ENCODE measurements around the gene PTPRD. TPM values are rescaled to one million over a fixed set of nuclear protein-coding genes. Genes with fewer than 3 reads are reported as not detected.

PTPRD gene
- total RNA-seq, 1 donor from 2014 or later, result 7.8 TPM

DNA sequence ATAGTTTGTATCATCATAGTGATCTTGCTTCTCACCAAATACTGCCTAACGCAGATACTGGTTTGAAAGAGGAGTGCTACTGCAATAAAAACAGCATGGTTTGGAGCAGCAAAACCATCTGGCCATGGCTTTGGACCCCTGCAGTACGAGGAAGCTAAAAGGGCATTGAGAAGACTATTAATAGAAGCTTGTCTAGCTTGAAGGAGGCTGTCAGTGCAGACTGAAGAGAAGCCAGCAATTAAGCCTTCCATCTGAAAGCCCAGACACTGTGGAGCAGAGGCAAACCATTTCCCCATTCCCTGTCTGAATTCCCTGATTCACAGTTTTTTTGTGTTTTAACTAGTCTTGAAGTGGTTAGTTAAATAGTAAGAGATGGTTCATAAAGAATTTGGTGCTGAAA is 281.6 kb downstream of the PTPRD start:
- intact Hi-C loops (cut with DNase I), result no loop called here
- DNase-seq, result no peak
- no peak for ATAC-seq (ENCODE audit: poor library complexity)

DNA sequence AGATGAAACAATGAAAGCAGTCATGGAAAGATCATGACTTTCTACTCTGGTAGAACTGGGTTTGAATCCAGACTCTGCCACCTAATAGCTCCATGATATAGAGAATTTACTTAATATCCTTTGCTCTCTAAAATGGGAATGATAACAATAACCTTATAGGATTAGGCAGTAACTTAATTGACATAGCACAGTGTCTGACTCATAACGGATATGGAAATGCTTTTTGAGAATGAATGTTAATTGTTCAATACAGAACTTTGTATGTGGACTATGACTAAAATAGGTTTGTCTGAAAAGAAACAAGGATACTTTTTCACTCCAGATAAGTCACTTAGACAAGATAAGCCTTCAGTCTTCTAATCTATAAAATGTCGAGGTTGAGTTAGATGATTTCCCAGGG is 330.7 kb downstream of the PTPRD start:
- ATAC-seq (ENCODE audit: poor library complexity), result no peak
- intact Hi-C loops (cut with DNase I), result no loop called here

DNA sequence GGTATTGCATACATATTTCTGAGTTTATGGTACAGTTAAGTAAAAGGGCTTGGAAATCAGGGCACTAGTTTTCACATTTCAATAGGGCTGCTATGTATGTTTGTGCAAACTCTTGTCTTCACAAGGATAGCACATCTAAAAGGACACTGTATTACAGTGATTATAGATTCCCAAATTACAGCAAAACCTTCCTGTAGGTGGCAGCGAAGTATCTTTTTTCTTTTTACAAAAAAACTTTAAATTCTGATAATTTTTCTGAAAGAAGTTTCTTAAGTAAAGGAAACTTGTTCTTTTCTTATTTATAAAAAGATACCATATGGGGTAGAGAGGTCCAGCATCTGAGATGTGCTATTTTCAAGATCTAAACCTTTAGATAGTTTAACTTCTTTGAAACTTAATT is 337.8 kb downstream of the PTPRD start:
- intact Hi-C loops (cut with DNase I), result no loop called here
- peak; percentile 39 for ATAC-seq (ENCODE audit: poor library complexity)
- DNase-seq, result no peak

More for the DNA sequence above, 330.7 kb downstream of the PTPRD start:
- no peak for DNase-seq

DNA sequence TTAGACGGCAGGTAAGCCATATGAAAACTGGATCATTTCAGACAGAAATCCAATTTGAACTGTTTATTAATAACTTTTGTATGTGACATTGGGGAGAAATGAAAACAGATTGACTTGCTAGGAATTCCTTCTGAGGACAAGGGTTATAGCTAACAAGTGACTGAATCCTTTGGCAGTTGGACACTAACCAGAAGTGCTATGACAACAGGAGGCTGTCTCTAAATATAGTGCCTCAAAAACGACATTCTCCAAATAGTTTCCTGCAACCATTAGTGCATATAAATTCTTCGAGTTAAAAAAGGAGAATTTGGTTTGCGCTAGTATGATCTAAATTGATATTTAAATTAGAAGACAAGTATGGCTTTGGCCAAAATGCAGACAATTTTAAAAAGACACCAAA is 338.6 kb downstream of the PTPRD start:
- intact Hi-C loops (cut with DNase I), result no loop called here
- ATAC-seq (ENCODE audit: poor library complexity) (peak; percentile 88), DNase-seq (no peak)

DNA sequence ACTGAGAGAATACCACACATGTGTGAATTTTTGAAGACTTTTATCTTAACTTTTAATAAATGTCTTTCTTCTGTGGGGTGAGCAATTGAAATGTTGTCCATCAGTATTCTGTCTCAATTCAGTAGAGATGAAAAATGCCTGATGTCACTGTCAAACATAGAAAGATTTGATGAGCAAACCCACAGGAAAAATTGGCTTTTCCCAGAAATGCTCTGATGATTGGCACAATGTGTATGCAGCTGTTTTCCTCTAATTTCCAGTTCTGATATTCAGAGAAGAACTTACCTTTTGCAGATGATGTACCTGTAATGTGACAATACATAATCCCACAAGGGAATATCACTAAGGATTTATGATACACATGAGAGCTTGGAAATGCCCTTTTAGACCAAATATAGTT is 340.0 kb downstream of the PTPRD start:
- ATAC-seq (ENCODE audit: poor library complexity), result no peak
- intact Hi-C loops (cut with DNase I), result no loop called here
- no peak for DNase-seq

DNA sequence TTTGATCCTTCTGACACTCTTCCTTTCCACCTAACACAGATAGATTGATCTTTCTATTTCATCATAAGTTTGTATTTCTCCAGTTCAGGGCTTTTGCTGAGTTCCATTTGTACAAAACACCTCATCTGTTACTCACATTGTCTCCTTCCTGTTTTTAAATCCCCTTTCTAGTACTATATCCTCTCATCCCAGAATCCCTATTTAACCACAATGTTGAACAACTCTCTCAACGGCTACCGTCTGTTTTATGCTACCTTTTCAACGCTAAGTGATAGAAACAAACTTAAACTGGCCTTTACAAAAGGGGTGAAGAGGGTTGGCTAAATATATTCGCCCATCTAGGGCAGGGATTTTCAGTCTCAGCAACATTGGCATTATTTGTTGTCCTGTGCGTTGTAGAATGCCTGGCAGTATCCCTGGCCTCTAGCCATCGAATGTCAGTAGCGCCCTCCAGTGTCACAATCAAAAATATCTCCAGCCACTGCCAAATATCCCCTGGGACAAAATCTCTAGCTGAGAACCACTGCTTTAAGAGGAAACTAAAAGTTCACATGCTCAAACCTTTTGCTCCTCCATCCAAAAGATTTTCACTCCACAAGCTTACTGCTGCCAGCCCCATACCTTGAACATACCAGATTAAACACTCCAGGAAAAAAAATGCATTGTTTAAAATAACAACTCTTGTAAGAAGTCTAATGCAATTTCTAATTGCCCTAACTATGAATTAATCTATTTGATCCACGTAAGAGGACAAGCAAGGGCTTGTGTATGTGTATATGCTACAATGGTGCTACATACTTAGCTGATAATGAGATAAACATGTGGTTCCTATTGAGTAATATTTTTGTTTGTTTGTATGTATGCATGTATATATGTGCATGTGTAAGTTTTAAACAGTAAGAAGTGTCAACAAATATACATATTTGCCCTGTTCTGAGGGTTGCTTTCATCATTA is 344.0 kb downstream of the PTPRD start:
- ATAC-seq (ENCODE audit: poor library complexity) (peak; percentile 93), DNase-seq (no peak)
- intact Hi-C loops (cut with DNase I), result loop anchor here (5.0 kb wide), 1 partner anchor 37 kb away; no protein-coding TSS in a partner anchor

DNA sequence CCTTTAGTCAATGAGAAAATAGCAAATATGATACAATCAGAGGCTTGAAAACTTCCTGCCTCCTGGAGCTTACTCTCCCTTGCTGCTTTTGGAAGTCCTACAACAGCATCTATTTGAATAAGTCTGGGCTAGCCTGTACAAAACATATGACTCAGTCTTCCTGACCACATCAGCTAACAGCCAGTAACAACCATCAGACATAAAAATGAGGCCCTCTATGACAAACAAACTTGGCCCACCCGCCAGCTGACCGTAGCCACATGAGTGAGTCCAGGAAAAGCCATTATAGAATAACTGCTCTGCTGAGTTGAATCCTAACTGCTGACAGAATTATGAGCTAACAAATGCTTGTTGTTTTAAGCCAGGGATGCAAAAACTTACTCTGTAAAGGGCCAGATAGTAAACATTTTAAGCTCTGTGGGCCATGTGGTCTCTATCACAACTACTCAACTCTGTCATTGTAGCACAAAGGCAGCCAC is 347.6 kb downstream of the PTPRD start:
- intact Hi-C loops (cut with DNase I), result loop anchor here (5.0 kb wide), 1 partner anchor 33 kb away; no protein-coding TSS in a partner anchor
- ATAC-seq (ENCODE audit: poor library complexity) (no peak), DNase-seq (no peak)

DNA sequence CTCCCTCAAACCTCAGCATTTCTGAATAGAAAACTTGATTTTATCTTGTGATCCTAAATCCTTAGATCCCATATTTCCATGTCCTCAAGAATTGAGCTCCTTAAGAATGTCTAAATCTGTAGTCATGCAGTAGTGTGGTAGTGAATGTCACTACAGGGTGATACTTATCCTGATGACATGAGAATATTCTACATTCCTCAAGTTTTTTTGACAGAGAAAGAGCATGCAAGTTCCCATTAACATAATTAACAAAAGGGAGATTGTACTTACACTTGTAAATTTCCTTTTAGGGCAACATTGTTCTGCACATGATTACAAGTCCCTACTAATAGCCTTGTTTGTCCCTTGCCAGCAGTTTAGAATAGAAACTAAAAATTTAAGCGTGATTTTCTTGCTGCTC is 352.3 kb downstream of the PTPRD start:
- no peak for ATAC-seq (ENCODE audit: poor library complexity)
- intact Hi-C loops (cut with DNase I), result no loop called here
- DNase-seq, result no peak

DNA sequence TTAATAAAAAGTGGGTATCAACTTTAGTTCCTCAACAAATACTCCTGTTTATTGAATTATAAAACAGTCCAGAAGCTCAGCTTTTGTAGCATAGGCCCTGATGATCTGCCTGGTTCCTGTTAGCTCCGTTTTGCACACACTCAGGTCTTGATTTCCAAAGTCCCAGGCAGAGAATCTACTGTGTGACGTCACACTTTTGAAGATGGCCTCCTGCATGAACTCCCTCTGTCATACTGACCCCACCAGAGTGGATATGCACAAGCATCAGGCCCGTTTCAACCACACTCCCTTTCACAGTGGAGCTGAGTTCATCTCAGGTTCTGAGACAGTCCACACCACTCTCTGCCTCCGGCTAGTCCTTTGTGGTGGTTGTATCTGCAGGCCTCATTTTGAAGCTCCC is 353.1 kb downstream of the PTPRD start:
- intact Hi-C loops (cut with DNase I), result no loop called here
- no peak for ATAC-seq (ENCODE audit: poor library complexity)
- no peak for DNase-seq

DNA sequence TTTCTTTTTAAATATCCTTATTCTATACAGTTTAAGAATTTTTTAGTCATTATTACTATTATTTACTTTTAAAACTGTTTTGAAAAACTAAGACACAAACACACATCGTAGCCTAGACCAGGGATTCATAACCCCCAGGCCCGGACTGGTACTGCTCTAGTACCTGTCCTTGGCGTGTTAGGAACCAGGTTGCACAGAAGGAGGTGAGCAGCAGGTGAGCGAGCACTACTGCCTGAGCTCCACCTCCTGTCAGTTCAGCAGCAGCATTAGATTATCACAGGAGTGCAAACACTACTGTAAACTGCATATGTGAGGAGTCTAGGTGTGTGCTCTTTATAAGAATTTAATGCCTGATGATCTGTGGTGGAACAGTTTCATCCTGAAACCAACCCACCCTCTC is 357.0 kb downstream of the PTPRD start:
- no peak for ATAC-seq (ENCODE audit: poor library complexity)
- DNase-seq, result no peak
- intact Hi-C loops (cut with DNase I), result no loop called here

DNA sequence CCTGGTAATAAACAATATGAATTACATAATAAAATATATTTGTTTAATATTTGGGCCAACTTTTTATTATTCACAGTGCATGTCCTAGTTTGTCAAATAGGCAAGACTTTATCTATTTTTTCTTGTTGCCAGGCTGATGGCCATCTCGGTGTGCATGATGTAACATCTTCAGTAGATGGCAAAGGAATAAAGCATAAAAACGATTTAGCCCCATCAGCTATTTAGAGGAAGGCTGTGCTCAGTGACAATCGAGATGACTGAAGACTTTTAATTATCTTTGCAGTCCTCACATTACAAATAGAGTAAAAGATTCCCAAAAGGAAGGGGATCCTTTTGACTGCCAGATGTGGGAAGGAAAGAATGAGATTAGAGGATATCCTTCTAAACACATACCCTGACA is 358.5 kb downstream of the PTPRD start:
- DNase-seq, result no peak
- no peak for ATAC-seq (ENCODE audit: poor library complexity)
- intact Hi-C loops (cut with DNase I), result no loop called here

DNA sequence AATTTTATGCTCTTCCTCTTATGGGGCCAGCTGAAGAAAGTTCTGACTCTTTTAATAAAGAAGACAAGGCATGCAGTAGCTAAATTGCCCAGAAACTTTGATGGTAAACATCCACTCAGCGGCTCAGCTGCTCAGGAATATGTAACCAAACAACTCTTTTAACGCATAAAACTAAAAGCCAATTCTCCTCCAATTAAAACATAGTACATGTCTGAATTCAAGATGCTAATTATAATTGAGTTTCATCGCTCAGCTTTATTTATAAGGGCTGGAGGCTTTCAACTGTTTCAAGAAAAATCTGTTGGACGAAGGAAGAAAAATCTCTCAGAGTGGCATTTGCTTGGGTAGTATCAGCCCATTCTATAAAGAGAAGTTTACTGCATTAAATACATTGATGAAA is 359.5 kb downstream of the PTPRD start:
- no peak for DNase-seq
- intact Hi-C loops (cut with DNase I), result no loop called here
- no peak for ATAC-seq (ENCODE audit: poor library complexity)

DNA sequence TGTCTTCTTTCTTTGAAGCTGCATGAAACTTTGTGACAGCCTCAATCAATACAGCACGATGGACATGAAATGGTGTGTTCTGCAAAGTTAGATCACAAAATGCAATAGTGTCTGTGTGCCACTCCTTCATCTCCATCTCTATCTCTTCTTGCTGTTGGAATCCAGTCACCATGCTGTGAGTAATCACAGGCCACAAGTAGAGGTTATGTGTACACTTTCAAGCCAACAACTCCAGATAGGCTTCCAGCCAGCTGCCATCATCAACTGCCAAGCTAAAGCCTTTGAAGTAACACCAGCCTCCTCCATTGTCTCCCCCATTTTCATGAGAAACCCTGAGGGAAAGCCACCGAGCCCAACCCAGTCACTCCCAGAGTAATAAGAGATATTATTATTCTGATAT is 360.6 kb downstream of the PTPRD start:
- peak; percentile 93 for ATAC-seq (ENCODE audit: poor library complexity)
- intact Hi-C loops (cut with DNase I), result no loop called here
- DNase-seq, result peak; percentile 66

DNA sequence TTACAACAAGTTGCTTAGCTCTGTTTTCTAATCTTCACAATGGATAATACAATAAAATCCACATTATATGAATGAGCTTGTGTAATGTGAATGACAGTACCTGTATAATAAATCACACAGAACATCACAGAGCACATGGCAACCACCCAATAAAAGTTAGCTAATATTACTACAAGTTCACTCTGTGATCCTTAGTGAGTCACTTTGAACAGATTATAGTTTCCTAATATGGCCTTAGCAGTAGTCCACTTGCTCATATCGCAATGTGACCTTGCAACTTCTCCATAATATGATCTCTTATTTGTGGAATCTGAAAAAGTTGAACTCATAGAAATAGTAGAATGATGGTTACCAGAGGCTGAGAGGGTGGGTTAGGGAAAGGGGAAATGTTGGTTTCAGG is 361.3 kb downstream of the PTPRD start:
- ATAC-seq (ENCODE audit: poor library complexity) (peak; percentile 73), DNase-seq (no peak)
- intact Hi-C loops (cut with DNase I), result no loop called here

DNA sequence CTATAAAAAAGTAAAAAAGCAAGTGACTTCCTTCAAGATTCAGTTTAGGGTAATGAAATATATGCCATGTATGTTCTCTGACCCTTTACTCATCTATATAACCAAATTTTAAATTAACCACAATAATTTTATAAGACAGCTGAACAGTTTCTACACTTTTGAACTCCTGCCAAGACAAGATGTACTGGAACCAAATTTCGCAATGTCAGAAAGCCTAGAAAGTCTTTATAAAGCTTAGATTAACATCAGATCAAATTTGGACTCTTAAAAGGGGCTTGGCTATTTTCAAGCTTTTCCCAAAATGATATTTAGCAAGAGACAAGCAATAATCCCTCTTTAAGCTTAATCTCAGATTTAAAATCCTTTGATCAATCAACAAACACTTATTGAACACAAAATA is 362.6 kb downstream of the PTPRD start:
- intact Hi-C loops (cut with DNase I), result no loop called here
- ATAC-seq (ENCODE audit: poor library complexity) (no peak), DNase-seq (no peak)

DNA sequence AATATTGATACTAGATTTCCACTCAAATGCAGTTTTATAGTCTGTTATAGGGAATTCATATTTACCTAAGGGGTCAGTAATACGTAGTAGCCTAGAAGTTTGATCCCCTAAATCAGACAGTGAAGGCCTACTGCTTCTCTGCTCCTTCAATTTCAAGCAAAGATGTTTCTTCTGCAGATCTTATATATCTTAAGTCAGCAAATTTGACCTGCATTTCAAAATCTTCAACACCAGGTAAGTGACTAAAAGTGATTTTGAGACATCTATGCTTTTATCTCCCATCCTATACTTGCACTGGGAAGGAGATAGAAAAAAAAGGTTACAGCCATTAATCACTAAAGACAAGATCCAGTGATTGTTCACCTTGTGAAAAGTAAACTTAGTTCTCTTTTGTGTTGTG is 363.9 kb downstream of the PTPRD start:
- DNase-seq, result no peak
- intact Hi-C loops (cut with DNase I), result no loop called here
- ATAC-seq (ENCODE audit: poor library complexity), result no peak

DNA sequence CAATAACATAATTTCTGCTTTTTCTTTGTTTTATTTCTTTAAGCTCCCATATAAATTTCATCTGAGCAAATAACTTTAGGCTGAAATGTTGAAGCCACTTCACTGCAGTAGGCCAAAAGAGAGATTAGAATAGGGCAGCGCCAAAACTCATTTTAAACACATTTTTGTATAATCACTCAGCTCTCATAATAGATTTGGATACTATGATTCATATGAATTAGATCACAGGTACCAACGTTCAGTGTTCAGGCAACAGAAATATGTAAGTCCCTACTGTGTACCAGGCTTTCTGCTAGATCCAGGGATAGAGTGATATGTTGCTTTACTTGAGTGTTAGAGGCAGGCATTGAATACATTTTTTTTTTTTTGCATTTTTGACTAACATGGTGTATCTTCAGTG is 370.5 kb downstream of the PTPRD start:
- intact Hi-C loops (cut with DNase I), result no loop called here
- DNase-seq, result no peak
- no peak for ATAC-seq (ENCODE audit: poor library complexity)

DNA sequence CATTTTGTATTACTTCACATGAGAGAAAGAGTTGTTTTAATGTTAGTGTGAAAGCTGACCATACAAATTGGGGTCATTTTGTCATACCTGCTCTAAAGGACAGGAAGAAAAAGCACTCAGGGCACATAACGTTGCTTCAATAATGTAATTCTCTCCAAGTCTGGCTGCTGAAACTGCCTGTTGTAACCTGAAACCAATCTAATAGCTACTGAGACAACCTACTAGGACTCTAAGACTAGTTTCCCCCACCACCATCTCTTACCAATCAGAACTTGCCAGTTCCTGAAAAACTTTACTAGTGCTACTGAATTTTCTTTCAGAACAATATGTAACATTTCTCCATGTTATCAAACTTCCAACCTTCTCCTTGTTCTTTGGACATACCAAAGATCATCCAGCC is 374.7 kb downstream of the PTPRD start:
- intact Hi-C loops (cut with DNase I), result no loop called here
- DNase-seq, result no peak
- ATAC-seq (ENCODE audit: poor library complexity), result no peak

DNA sequence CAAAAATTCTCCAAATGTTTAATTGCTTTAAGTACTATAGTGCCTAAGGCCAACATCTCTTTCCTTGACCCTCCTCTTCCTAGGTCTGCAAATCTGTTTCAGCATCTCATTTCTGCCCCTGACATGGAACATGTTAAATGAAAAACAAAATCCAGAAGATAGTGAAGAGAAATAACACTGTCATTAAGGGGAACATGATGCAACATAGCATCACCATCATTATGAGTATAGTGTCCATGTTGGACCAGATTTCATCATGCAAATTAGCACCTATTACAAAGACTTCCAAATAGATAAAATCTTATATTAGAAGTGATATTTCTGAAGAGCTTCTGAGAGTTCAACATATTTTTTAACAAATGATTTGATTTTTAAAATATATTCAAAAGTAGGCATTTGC is 375.2 kb downstream of the PTPRD start:
- ATAC-seq (ENCODE audit: poor library complexity) (no peak), DNase-seq (no peak)
- intact Hi-C loops (cut with DNase I), result no loop called here

DNA sequence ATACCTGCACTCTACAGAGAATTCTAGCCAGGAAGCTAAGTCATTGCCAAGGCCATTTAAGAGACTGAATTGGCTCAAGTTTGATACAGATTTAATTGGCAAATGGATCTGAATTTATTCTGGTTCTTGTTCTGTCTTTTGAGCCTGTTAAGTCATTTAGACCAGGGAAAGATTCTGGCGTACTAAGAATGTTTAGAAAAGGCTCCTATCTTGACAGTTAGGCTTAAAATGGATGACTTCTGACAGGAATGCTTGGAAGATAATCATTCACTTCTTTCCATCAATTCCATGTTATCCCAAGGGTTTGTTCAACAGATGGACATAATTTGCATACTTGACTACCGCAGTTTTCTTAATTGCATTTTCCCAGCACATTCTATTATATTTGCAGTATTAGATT is 376.6 kb downstream of the PTPRD start:
- intact Hi-C loops (cut with DNase I), result no loop called here
- no peak for DNase-seq
- ATAC-seq (ENCODE audit: poor library complexity), result no peak

DNA sequence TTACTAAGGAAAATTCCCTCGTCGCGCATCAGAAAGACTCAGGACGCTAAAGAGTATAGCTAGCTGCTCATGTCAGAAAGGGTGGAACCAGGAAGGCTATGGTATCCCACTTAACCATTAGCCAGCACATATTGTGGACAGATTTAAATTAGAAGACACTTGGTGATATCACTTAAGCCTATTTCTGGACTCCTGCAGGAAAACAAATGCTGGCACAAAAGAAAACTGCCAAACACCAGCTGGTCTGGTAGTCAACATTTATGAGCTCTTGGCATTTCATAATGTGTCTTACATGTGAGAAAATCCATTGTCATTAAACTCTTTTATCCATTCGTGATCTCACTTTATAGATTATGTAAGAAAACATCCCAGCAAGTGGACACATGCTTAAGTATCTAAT is 377.4 kb downstream of the PTPRD start:
- intact Hi-C loops (cut with DNase I), result no loop called here
- DNase-seq, result no peak
- ATAC-seq (ENCODE audit: poor library complexity), result no peak

All from Right ventricle myocardium superior (tissue), 1 donor.